NCI-H1417 treated with DMSO at 0.1 percent for 48 hours (cell line): Measurements from ENCODE around the gene TIMM10.

Experiments used
- DNase-seq: peaks from one replicate; lab custom pipeline; 2025; lab: John Stamatoyannopoulos, UW

TIMM10 gene, protein sequence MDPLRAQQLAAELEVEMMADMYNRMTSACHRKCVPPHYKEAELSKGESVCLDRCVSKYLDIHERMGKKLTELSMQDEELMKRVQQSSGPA

DNA sequence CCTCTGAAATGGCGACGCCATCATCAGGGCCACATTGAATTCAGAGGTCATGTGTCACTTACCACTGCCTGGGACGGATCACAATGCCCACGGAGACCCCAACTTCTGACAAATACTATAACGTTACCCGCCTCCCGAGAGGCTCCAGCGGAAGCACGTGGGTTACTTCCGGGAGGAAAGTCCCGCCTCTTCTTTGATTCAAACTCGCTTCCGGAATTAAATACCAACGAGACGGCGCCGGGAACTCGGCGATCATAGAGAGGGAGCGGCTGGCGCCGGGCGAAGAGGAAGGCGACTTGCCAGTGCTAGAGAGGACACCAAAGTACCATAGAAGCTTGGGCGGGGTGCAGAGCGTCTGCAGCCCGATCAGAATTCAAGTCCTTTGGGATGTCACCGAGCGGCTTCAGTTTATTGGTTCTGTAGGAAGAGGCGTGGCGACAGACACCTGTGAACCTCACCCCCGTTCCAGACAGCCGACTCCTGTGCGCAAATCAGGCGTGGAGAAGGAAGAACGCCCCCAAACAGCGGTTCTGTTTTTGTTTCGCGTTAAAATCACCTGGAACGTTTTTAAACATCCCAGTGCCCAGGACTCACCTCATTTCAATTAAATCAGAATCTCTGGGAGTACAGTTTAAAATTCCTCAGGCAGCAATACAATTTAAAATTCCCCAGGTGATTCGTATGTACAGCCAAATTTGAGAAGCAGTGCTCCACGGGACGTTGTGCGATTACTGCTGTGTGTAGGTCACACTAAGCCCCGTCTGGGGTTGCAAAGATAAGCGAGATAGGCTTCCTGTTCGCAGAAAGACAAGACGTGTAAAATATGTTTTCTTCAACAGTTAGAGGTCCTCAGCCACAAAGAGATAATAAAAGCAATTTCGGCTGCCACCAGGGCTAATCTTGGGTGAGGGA is at the start of gene TIMM10:
TSS of gene TIMM10 (minus strand) at position 159 of the 912 bp plus-strand sequence. CDS start 565 bp downstream, outside the sequence.
- DNase-seq: peak; percentile 98

DNA sequence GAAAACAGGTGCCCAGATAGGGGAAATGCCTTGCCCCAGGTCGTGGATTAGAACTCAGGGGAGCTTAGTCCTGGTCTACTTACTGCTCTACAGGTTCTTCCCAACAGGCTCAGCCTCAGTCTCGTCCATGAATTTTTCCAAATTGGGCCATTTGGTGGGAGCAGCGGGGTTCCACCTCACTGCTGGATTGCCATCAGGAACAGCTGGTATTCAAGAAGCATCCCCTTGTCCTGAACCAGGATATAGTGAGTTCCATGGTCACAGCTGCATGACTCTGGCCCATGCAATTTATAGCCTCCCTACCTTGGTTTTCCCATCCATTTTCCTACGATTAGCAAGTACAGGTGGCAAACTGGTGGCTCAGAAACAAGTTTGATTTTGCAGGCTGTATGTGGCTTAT is 43.5 kb upstream of the TIMM10 start:
- DNase-seq: no peak

DNA sequence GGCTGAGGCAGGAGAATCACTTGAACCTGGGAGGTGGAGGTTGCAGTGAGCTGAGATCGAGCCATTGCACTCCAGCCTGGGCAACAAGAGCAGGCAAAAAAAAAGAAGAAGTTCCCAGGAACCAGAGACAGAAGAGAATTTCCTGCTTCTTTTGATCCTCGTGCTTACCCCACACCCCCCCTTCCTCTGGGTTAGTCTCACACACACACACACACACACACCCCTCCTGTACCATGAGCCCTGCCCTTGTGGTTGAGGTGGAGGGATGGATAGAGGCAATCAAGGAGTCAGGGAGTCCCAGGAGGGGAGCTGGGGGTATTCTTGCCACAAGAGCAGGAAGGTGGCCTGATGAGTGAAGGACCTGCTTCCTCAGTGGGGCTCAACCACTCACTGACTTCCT is 41.1 kb upstream of the TIMM10 start:
- no peak for DNase-seq

DNA sequence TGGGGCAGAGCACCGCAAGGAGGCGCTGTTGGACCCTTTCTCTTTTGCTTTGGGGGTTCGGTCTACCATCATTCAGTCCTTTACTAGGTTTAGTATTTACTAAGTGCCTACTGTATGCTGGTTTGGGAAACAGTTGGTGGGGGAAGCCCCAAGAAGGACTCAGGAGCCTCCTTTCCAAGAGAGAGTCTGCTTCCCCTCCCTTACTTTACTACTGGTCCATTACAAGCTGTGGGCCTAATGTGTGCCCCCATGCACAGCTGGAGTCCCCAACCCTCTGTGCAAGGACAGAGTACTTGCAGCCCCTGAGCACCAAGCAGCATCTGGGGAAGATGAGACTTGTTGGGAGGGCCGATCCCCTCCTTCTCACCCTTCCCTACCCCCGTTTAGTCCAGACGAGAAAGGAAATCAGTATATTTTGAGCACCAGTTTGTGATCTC is 37.8 kb upstream of the TIMM10 start:
- peak; percentile 16 for DNase-seq

DNA sequence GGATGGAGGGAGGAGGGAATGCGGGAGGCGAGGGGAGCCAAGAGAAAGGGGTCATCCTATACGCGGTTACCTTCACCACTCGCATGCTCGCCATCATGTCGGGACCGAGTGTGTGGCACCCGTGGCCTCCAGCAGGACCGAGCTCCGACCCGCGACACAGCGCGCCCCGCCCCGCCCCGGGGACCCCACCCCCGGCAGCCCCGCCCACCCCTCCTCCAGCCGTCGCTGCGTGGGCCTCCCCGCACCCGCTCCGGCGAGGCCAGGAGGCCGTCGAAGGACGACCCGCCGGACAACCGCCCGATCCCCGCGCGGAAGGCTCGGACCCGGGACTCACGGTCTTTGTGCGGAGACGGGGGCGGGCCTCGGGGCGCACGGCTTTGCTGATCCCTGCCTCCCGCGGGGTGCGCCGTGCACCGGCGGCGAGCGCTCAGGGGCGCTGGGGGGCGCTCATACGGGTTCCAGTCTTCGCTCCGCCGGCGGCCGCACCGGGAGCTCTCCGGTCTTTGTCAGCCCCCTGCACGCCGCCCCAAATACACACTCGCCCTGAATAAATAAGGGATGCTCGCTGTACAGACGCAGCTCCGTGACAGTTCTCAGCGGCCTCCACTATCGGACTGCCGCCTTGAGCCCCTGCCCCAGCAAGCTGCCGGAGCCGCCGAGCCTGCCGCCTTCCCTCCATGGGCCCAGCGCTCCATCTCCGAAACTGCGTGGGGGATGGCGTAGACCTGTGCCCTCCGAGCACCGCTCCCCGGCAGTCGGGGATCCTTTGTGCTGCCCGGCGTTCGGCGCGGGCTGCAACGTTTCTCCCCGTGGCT is 37.2 kb upstream of the TIMM10 start, which contains the start of gene UBE2L6:
TSS of gene UBE2L6 (minus strand) at position 158 of the 815 bp plus-strand sequence. CDS start at position 97, 61 bp downstream.
- DNase-seq: no peak

DNA sequence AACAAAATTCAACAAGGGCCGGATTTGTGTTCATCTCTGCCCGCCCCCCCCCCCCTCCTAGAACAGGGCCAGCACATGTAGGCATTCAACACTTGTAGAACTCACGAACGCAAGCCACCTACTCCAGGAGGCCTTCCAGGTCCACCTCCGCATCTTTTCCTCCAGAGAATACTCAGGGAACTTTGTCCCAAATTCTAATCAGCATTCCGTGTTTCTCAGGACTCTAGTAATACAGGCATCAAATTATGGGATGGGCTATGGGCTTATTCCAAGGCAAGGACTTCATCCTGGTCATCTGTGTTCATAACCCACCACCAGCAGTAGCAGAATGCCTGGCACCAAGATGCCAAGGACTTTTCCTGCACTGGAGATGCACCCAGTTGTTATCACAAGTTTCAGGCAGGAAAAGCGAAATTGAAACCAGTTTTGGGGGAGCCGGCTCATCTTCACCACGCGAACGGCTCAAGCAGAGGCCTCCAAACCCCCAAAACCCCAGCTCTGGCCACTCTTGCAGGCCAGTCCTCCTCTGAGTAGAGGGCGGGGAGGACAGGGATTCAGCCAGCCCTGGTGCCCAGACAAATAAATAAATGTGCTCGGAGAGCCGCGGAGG is 36.5 kb upstream of the TIMM10 start:
- no peak for DNase-seq

DNA sequence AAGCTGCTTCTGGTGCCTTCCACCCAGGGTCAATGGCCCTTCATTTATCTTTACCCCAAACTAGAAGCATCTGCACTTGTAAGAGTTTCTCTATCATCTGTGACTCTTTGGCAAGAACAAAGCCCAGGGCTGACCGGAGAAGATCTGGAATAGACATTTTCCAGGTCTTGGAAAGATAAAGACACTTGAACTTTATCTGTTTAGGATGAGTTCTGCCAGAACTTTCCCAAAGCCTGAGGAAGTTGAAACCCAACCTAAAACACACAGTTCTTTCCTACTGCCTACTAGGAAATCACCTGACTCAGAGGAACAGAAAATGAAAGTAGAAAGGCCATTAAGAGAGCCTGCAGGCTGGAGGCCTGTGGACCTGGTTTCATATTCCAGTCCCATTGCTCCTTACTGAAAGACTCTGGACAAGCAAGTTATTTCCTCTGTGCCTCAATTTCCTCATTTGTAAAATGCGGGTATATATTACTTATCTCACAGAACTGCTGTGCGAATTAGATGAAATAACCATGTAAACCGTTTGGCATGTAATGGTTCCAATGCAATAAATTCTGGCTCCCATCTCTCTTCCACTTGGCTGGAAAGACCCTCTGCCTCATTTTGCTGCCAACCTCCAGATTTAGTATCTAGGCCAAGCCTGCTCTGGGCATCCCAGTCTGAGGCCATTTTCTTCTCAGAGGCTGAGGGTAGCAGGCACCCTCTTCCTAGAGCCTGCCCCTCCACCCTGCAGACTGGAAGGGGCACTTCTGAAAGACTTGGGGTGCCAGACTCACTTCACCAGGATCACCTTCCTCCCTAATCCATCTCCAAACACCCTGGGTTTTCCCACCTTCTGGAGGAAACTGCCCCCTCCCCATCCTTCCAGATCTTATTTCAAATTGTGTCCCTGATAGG is 35.7 kb upstream of the TIMM10 start:
- no peak for DNase-seq

DNA sequence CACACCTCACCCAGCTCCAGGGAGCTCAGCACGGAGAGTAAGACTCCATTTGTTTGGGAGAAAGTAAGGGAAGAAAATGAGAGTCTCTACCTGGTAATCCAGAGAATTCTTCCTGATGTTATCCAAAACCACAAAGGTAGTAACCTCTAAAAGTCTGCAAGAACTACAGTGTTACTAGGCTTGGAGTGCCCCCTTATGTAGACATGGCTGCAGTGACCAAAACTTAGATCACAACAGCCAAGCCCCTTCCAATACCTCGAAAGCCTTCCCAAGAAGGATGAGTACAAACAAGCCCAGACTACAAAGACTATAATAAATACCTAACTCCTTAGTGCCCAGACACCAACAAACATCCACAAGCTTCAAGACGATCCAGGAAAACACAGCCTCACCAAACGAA is 32.0 kb upstream of the TIMM10 start:
- no peak for DNase-seq

DNA sequence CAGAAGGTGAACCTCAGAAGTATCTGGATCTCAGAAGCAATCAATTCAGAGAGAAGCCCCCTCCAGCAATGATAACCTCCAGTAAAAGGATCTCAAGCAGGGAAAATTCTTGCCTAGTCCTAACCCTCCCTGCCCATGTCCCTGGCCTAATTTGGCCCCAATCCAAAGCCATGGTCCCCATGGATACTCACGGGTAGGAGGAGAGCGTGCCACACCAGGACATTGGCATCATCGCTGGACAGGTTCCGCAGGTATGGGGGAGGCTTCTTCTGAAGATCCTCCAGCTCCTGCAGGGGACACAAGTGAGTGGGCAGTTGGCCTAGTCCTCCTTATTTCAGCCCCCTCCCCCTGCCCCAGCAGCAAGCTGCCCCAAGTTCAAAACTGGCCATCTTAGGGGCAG is 29.6 kb upstream of the TIMM10 start:
- no peak for DNase-seq

DNA sequence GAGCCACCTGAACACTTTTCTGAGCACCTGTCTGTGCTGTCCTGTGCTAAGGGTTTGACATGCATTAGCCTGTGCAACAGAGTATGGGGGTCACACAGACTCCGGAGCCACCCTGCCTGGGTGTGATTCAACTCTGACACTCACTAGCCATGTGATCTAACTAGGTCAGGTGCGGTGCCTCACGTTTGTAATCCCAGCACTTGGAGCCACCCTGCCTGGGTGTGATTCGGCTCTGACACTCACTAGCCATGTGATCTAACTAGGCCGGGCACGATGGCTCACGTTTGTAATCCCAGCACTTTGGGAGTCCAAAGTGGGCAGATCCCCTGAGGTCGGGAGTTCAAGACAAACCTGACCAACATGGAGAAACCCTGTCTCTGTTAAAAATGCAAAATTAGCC is 25.5 kb upstream of the TIMM10 start:
- no peak for DNase-seq

DNA sequence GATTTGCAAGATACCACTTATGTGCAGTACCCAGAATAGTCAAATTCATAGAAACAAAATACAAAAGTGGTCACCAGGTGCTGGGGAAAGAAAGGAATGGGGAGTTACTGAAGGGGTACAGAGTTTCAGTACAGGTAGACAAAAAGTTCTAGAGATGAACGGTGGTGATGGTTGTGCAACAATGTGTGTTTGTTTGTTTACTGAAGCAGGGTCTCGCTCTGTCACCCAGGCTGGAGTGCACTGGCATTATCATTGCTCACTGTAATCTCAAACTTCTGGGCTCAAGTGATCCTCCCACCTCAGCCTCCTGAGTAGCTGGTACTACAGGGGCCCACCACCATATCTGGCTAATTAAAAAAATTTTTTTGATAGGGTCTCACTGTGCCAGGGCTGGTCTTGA is 24.8 kb upstream of the TIMM10 start:
- no peak for DNase-seq

DNA sequence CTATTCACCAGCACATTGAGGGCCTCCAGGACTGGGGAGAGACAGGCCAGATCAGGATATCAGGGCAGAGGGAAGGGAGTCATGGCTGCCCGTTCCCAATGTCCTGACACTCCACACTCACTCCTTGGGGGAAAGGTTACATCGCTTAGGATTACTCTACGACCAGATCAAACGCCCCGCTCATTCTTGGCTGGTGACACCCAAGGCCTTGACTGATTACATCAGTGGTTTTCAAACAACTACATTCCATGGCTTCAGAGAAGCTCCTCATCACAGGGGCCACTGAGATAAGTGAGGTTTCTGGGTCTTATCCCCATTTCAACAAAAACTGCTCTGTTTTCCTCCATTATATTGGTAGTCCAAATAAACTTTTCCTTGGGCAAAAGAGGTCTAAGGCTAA is 21.9 kb upstream of the TIMM10 start:
- DNase-seq: no peak

DNA sequence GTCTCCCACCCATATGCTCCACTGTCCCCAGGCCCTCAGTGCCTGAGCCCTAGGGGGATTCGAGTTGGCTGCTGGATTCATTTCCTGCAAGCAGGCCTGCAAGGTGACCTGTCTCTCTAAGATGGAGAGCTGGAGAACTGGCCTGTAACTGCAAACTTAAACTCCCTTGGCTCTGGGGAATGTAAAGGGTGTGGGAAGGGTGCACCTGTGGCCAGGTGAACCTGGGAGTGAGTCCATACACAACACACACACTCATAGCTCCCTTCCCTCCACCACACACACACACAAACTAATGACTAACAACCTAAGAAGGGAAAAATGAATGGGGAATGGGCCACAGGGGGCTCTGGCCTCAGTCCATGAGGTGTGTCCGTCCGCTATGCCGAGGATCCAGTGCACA is 21.4 kb upstream of the TIMM10 start:
- DNase-seq: no peak

DNA sequence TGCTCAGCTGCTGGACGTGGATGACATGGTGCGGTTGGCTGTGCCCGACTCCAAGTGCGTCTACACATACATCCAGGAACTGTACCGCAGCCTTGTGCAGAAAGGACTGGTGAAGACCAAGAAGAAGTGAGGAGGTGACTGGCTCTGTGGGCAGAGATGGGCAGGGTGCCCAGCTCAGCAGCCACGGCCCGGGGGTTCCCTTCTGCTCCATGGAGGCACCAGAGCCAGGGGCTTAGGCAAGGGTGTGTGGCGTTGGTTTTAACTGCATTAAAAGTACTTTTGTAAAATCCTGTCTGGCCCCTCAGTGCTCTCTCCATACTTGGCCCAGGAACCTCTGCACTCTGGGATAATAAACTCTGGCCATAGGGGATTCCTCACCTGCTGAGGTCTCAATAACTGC is 19.4 kb upstream of the TIMM10 start:
- no peak for DNase-seq

DNA sequence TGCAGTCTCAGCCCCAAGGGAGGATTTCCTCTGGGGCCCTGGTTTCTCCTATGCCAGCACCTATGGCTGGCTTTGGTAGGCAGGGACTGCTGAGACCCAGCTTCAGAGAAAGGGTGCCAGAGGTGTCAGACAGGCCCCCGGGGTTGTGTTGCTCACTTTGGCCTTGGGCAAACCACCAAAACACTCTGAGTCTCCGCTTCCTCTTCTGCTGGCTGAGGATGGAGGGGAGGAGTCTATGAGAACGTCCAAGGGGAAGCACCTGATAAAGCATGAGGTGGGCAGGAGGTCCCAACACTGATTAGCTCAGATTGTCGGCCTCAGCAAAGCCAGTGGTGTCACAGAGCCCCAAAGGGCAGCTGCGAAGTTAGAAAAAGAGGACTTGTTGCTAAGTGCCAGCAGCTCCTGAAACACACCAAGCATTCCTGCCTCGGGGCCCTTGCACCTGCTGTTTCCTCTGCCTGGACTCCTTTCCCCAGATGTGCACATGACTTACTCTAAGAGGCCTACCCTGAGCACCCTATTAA is 17.4 kb upstream of the TIMM10 start:
- no peak for DNase-seq

DNA sequence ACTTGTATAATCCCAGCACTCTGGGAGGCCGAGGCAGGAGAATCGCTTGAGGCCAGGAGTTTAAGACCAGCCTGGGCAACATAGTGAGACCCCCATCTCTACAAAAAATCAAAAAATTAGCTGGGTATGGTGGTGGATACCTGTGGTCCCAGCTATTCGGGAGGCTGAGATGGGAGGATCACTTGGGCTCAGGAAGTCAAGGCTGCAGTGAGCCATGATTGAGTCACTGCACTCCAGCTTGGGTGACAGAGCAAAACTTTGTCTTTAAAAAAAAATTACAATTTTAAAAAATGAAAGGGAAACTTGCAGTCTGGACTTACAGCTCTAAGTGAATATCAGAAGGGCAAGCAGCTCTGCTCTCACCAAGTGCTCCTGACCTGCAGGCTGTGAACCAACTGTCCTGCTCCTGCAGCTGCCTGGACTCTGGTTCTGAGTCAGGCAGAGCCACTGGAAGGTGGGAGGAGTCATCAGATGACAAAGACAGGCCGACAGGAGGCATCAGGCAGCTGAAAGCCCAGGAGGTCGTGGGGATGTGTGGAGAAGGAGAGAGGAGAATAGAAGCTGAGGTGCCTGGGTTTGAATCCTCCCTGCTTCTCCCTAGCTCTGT is 16.4 kb upstream of the TIMM10 start:
- DNase-seq: no peak

DNA sequence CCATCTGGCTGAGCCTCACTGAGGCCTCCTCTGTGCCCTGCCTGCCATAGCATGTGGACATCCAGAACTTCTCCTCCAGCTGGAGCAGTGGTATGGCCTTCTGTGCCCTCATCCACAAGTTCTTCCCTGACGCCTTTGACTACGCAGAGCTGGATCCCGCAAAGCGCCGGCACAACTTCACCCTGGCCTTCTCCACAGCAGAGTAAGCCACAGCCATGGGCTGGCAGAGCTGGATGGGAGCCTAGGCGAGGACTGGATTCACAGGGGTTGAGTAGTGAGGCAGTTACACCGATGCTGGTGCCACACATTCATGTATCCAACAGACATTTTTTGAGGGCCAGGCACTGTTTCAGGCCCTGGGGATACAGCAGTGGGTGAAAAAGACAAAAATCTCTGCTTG is 15.9 kb upstream of the TIMM10 start:
- DNase-seq: no peak

DNA sequence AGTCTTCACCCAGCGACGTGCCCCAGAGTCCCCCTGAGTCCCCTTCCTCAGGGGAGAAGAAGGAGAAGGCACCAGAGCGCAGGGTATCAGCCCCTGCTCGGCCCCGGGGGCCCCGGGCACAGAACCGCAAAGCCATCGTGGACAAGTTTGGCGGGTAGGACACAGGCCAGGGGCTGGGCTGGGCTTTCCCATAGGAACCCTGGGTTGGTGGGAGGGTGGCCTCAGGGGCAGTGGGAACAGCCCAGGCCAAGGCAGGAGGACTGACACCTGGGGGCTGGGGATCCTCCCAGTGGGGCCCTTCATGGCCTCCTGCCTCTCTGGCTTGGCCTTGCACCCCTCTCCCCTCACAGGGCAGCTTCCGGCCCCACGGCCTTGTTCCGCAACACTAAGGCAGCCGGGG is 15.3 kb upstream of the TIMM10 start:
- no peak for DNase-seq

DNA sequence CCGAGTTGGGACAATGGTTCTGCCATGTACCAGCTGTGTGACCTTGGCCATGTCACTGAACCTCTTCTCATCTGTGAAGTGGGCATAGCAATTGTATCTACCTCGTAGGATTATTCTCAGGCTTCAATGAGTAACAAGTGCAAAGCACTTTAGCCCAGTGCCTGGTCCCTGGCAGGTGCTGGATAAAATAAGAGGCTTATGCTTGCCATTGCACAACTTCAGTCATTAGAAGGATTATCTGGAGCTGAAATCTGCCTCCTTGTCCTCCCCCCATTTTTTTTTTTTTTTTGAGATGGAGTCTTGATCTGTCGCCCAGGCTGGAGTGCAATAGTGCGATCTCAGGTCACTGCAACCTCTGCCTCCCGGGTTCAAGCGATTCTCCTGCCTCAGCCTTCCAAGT is 14.0 kb upstream of the TIMM10 start:
- DNase-seq: no peak

DNA sequence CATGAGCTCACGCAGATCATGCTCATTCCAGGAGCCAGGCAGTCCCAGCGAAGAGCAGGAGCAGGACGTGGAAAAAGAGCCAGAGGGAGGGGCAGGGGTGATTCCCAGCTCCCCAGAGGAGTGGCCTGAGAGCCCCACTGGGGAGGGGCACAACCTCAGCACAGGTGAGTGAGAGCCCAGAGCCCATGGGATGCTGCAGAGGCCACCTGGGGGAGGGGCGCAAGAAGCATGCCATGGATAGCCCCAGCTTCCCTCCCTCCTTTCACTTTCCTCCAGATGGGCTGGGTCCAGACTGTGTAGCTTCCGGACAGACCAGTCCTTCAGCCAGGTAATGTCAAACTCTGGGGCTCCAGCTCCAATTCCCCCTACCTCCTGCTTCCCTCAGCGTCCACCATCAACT is 13.0 kb upstream of the TIMM10 start:
- DNase-seq: no peak

DNA sequence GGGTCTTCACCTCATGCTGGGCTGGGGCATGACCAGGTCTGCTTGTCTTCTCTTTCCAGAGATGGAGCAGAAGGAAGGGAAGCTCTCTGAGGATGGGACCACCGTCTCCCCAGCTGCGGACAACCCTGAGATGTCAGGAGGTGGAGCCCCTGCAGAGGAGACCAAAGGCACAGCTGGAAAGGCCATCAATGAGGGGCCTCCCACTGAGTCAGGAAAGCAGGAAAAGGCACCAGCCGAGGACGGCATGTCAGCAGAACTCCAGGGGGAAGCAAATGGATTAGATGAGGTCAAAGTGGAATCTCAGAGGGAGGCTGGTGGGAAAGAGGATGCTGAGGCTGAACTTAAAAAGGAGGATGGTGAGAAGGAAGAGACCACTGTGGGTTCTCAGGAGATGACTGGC is 12.0 kb upstream of the TIMM10 start:
- no peak for DNase-seq
